Measurements from ENCODE around the gene ADGB.
A peak's percentile ranks its signal among the peaks of the same experiment; 100 is the strongest.
"Not testable (repeated sequence)": the region's sequence is repeated elsewhere in the genome, so short reads cannot be mapped to it uniquely, and the experiment has no call there.

Gene ADGB

DNA sequence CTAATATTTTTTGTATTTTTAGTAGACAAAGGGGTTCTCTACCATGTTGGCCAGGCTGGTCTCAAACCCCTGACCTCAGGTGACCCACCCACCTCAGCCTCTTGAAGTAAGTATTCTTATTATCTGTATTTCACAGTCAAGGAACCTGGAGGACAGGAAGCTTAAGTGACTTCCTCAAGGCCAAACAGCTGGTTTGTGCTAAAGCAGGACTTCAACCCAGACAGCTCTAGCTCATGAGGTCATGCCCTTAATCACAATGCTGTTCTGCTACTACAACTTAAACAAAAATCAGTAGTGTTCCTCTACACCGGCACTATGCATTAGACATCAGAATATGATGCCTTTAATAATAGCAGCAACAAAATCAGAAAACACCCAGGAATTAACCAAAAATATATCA, 168.9 kb downstream of the ADGB start:
- DNase-seq (ENCODE audit: low spot score), result no peak

GRCh38 chr6:146768722-146769121, 169.9 kb downstream of the ADGB start:
- DNase-seq (ENCODE audit: low spot score), result no peak

GRCh38 chr6:146770275-146770964, 171.6 kb downstream of the ADGB start:
- DNase-seq (ENCODE audit: low spot score), result no peak

GRCh38 chr6:146770965-146771735, 172.4 kb downstream of the ADGB start:
- peak; percentile 38 for DNase-seq (ENCODE audit: low spot score)

GRCh38 chr6:146775220-146775619, 176.4 kb downstream of the ADGB start:
- no peak for DNase-seq (ENCODE audit: low spot score)

GRCh38 chr6:146781836-146782235, 183.1 kb downstream of the ADGB start:
- no peak for DNase-seq (ENCODE audit: low spot score)

GRCh38 chr6:146785001-146785585, 186.3 kb downstream of the ADGB start:
- peak; percentile 40 for DNase-seq (ENCODE audit: low spot score)

GRCh38 chr6:146787876-146788508, 189.2 kb downstream of the ADGB start:
- DNase-seq (ENCODE audit: low spot score), result no peak

- DNase-seq (ENCODE audit: low spot score), result no peak
These were observed 191.9 kb downstream of the ADGB start for GRCh38 chr6:146790561-146791091.

DNA sequence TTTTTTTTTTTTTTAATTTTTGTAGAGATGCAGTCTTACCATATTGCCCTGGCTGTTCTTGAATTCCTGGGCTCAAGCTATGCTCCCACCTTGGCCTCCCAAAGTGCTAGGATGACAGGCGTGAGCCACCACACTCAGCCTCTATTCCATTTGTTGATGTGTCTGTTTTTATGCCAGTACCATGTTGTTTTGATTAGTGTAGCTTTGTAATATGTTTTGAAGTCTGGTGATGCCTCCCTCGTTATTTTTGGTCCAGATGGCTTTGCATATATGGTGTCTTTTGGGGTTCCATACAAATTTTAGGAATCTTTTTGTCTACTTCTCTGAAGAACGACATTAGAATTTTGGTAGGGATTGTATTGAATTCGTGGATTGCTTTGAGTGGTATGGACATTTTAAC, 193.2 kb downstream of the ADGB start:
- DNase-seq (ENCODE audit: low spot score), result no peak

DNA sequence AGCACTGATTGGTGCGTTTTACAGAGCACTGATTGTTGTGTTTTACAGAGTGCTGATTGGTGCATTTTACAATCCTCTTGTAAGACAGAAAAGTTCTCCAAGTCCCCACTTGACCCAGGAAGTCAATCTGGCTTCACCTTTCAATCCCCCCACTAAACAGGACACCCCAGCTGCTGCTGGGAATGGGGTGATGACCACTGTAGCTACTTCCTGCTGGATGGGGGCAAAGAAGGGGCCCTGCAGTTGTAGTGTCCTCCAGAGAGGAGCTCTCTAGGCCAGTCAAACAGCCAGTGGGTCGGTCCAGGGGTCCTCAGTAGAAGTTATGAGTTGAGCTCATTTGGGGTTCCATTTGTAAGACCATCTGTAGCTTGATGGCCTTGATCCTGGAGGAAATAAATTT, 194.4 kb downstream of the ADGB start:
- DNase-seq (ENCODE audit: low spot score), result not testable (repeated sequence)

GRCh38 chr6:146795479-146796133, 196.8 kb downstream of the ADGB start:
- DNase-seq (ENCODE audit: low spot score), result no peak

DNA sequence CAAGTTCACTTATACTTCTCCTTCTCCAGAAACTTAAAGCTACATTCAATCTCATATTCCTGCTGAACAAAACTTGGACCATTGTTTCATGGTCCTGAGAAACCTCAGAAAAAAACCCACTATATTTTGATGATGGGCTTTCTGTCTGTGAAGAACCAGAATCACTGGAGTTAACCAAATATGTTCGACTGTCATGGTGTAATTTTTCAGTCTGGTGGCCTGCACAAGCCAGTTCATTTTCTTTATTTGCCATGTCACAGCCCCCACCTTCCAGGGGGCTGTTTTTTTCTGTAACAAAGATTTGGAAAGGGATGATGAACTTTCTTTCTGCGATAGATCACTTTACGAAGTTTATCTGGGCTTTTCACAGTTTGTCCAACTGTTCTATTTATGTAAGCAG, 204.4 kb downstream of the ADGB start:
- DNase-seq (ENCODE audit: low spot score), result not testable (repeated sequence)

- no peak for DNase-seq (ENCODE audit: low spot score)
These were observed 204.8 kb downstream of the ADGB start for GRCh38 chr6:146803601-146804000.

- no peak for DNase-seq (ENCODE audit: low spot score)
These were observed 207.0 kb downstream of the ADGB start for GRCh38 chr6:146805546-146806325.

- not testable (repeated sequence) for DNase-seq (ENCODE audit: low spot score)
These were observed 210.2 kb downstream of the ADGB start for GRCh38 chr6:146809014-146809413.

DNA sequence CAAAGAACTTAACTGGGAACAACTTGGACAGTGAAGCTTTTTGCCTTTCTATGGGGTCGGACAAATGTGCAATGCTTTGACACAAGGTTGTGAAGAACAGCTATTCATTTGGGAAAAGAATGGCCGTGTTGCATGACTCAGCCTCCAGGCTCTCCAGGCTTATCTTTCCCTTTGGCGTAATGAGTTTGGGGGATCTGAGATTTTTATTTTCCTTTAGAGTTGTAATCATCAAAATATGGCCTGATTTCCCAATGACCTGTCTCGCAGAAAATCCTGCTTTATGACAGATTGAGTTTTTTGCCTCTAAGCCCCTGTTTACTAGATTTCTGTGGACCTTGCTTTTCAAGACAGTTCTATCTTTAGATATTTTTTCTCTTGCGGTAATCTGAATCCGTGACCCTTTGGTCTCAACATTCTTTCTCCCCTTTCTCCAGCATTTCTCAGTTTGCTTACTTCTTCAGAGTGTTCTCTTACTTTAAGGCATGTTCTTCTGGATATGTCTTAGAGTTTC, 214.1 kb downstream of the ADGB start:
- not testable (repeated sequence) for DNase-seq (ENCODE audit: low spot score)

- no peak for DNase-seq (ENCODE audit: low spot score)
These were observed 214.8 kb downstream of the ADGB start for GRCh38 chr6:146813554-146813953.

- no peak for DNase-seq (ENCODE audit: low spot score)
These were observed 215.5 kb downstream of the ADGB start for GRCh38 chr6:146814148-146814750.

Data from CD4-positive, alpha-beta T cell treated with Interleukin-2 at 100 ng/mL for 4 hours (primary cell).